Measurements from ENCODE around the gene DCDC1. TPM values are rescaled to one million over a fixed set of nuclear protein-coding genes. Genes with fewer than 3 reads are reported as not detected.

Gene DCDC1
- total and polyA plus RNA-seq, 9 of the 15 experiments (the other 6 are each of a cell fraction or from before 2014, with no cell fraction given), result 0.05 to 0.18 (median 0.08) TPM; not detected in 3

DNA sequence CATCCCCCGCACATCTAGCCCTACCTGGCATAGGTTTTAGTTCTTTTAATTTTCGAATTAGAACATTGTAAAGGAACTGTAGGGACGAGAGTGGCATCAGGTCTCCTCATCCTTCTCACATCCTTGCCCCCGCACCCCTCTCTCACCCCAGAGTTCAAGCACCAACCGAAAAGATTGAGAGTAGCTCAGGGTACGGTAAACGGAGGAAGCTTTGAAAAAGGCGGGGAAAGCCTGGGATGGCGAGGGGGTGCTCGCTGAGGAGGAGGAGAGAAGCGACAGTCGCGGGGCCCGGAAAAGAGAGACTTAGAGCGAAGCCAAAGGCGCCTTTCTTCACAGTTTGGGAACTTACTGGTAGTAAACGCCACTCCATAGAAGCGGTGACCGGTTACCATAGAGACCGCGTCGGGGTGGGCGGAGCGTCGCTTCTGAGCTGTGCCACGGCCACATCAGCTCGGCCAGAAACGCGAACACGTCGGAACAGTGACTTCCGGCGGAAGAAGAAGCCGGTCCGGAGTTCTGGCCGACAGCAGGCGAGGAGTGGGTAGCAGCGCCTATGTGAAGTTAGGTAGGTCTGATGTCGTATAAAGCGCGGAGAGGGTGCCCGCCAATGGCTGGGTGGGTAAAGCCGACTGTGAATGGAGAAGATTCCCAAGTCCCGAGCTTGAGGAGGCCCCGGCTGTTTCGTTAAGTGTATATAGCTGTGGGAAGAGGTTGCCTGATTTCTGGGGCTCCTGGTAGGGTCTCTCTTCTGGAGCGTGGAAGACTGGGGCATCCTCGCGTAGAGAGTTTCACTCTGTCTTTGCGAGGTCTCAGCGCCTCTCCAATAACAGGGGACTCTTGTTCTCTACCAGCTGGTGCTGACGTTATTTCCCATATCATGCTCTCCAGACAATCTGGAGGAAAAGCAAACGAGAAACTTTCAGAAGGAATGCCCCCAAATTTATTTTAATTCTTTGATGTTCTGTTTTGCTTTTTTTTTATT lies at the start of gene DCDC1, which contains the start of gene DNAJC24 (continued):
- no peak for TF ChIP-seq CAMTA2 (CRISPR knock-in tag; conservative IDR thresholded peaks at IDR 0.05)
- TF ChIP-seq FOXJ2 (tag; IDR thresholded peaks at IDR 0.05), result peak; percentile 59
- no peak for TF ChIP-seq ZNF780A (CRISPR knock-in tag; IDR thresholded peaks at IDR 0.05)
- TF ChIP-seq TBL1XR1 (IDR thresholded peaks at IDR 0.05; ENCODE audit: low read length in 2 of 2), result no peak; a peak in 1 of 4 replicates
- TF ChIP-seq, protein P1, sequence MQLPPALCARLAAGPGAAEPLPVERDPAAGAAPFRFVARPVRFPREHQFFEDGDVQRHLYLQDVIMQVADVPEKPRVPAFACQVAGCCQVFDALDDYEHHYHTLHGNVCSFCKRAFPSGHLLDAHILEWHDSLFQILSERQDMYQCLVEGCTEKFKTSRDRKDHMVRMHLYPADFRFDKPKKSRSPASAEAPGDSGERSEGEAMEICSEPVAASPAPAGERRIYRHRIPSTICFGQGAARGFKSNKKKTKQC (CRISPR knock-in tag; IDR thresholded peaks at IDR 0.05), result 0 out of 2 replicates have a peak, but pooled peaks have one; percentile 35
- TF ChIP-seq ZKSCAN1 (IDR thresholded peaks at IDR 0.05; ENCODE audit: low read depth, low read length), result 0 out of 2 replicates have a peak, but pooled peaks have one; percentile 13
- peak; percentile 56; the same call in 1 of the 2 replicates for TF ChIP-seq HDAC2 (IDR thresholded peaks at IDR 0.05)
- no peak for TF ChIP-seq AFF4 (CRISPR knock-in tag; IDR thresholded peaks at IDR 0.05)
- TF ChIP-seq TAF7 (tag; IDR thresholded peaks at IDR 0.05), result no peak
- peak; percentile 87; the same call in 1 of the 2 replicates for TF ChIP-seq KAT7 (CRISPR knock-in tag; IDR thresholded peaks at IDR 0.05; ENCODE audit: borderline replicate concordance)
- 0 out of 2 replicates have a peak, but pooled peaks have one; percentile 39 for TF ChIP-seq GTF2F1 (IDR thresholded peaks at IDR 0.05; ENCODE audit: low read depth, low read length)
- TF ChIP-seq EWSR1 (IDR thresholded peaks at IDR 0.05; ENCODE audit: borderline replicate concordance, low read depth, partially characterized antibody), result no peak
- TF ChIP-seq NFATC3 (IDR thresholded peaks at IDR 0.05), result no peak
- TF ChIP-seq HNRNPH1 (optimal IDR thresholded peaks at IDR 0.05; ENCODE audit: low read depth, low read length), result no peak
- no peak for TF ChIP-seq ZNF324 (CRISPR knock-in tag; IDR thresholded peaks at IDR 0.05)
- no peak for TF ChIP-seq ZNF639 (CRISPR knock-in tag; conservative IDR thresholded peaks at IDR 0.05 in 1 of 2, IDR thresholded peaks at IDR 0.05 in 1 of 2)
- TF ChIP-seq CTBP1 (IDR thresholded peaks at IDR 0.05; ENCODE audit: borderline replicate concordance), result peak; percentile 76; the same call in 1 of the 2 replicates
- no peak for TF ChIP-seq PPARD (CRISPR knock-in tag; IDR thresholded peaks at IDR 0.05)
- no peak for TF ChIP-seq ATF3 (IDR thresholded peaks at IDR 0.05)
- no peak for TF ChIP-seq ATF3 (CRISPR knock-in tag; conservative IDR thresholded peaks at IDR 0.05)

All from K562 (cell line).